Measurements from ENCODE around the gene PNPLA2. TPM values are rescaled to one million over a fixed set of nuclear protein-coding genes. Genes with fewer than 3 reads are reported as not detected.

PNPLA2 gene
- total RNA-seq, 2 donors from 2014 or later: 61.8 to 115 TPM

DNA sequence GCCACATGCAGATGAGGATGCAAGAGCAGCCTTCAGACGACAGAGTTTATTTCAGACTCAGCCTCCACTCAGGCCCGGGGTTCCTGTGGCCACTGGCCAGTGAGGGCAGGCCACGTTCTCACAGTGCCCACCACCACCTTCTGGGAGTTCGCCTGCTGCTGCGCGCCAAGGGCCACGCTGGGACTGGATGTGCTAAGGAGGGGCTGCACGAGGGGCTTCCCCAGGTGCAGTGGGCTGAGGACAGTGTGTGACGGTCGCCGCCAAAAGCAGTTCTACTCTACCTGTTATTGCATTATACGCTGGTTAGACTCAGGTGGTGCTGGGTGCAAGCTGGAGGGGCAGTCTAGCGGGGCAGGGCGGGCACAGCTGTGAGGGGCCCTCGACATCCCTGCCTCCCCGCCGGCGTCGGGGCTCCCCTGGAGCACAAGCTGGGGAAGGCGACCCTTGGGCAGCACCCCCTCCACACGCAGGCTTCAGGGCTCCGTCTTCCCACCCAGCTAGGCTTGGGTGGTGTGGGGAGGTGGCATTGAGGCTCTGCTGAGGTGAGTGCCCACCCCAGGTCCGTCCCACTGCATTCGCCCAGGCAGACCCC, 31.5 kb upstream of the PNPLA2 start:
- WGBS: 88% methylated on average over 21 of the region's 24 CpGs

DNA sequence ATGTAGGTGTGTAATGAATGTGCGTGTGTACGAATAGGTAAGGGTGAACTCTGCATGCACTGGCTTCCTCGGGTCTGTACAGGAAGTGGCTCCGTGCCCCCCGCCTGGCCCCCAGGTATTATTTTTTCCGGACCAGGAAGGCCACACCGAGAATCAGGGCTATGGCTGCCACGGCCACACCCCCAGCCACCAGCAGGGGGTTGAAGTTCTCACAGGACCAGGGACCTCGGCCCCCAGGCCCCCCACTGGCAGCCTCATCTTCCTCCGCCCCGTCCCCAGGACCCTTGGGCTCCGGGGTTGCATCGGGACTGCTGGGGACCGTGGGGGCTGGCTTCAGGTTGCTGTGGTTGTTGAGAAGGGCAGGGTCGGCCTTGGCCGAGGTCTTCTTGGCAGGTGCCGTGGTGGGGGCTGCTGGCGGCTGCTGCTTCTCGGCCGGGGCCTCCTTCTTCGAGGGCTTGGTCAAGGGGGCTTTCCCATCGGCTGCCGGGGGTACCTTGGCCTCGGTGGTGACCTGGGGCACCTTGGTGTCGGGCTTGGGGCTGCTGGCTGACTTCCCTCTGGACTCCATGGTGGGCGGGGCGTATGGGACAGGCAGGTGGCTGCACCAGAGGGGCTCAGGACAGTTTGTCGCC, 30.6 kb upstream of the PNPLA2 start:
- Histone ChIP-seq H3K27me3 (replicated peaks; ENCODE audit: insufficient read depth) (no peaks in the 10 kb centered on the region), H3K9me3 (no peaks in the 10 kb centered on the region), H3K27ac (no peak overlapping the region), H3K4me1 (replicated peaks) (no peaks in the 10 kb centered on the region), H3K36me3 (no peaks in the 10 kb centered on the region), H3K4me3 (no peak overlapping the region)
- intact Hi-C loops (cut with DNase I): loop anchor here (10.0 kb wide), 1 partner anchor 123 kb away; no protein-coding TSS in a partner anchor
- no peak for TF ChIP-seq POLR2A (IDR thresholded peaks at IDR 0.05)
- TF ChIP-seq POLR2AphosphoS5 (IDR thresholded peaks at IDR 0.05): no peak
- TF ChIP-seq, protein P1, sequence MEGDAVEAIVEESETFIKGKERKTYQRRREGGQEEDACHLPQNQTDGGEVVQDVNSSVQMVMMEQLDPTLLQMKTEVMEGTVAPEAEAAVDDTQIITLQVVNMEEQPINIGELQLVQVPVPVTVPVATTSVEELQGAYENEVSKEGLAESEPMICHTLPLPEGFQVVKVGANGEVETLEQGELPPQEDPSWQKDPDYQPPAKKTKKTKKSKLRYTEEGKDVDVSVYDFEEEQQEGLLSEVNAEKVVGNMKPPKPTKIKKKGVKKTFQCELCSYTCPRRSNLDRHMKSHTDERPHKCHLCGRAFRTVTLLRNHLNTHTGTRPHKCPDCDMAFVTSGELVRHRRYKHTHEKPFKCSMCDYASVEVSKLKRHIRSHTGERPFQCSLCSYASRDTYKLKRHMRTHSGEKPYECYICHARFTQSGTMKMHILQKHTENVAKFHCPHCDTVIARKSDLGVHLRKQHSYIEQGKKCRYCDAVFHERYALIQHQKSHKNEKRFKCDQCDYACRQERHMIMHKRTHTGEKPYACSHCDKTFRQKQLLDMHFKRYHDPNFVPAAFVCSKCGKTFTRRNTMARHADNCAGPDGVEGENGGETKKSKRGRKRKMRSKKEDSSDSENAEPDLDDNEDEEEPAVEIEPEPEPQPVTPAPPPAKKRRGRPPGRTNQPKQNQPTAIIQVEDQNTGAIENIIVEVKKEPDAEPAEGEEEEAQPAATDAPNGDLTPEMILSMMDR (IDR thresholded peaks at IDR 0.05): no peak
- DNase-seq (ENCODE audit: low spot score): no peak
- 64% methylated on average over 28 of the region's 28 CpGs for WGBS

More for the DNA sequence above, 31.5 kb upstream of the PNPLA2 start:
- Histone ChIP-seq H3K4me1 (replicated peaks) (no peaks in the 10 kb centered on the region), H3K27ac (no peak overlapping the region), H3K36me3 (no peaks in the 10 kb centered on the region), H3K27me3 (replicated peaks; ENCODE audit: insufficient read depth) (no peaks in the 10 kb centered on the region), H3K9me3 (no peaks in the 10 kb centered on the region), H3K4me3 (no peak overlapping the region)
- TF ChIP-seq POLR2A (IDR thresholded peaks at IDR 0.05): no peak
- no peak for TF ChIP-seq POLR2AphosphoS5 (IDR thresholded peaks at IDR 0.05)
- TF ChIP-seq, protein P1 (IDR thresholded peaks at IDR 0.05): no peak
- intact Hi-C loops (cut with DNase I): loop anchor here (10.0 kb wide), 1 partner anchor 122 kb away; no protein-coding TSS in a partner anchor
- no peak for DNase-seq (ENCODE audit: low spot score)

DNA sequence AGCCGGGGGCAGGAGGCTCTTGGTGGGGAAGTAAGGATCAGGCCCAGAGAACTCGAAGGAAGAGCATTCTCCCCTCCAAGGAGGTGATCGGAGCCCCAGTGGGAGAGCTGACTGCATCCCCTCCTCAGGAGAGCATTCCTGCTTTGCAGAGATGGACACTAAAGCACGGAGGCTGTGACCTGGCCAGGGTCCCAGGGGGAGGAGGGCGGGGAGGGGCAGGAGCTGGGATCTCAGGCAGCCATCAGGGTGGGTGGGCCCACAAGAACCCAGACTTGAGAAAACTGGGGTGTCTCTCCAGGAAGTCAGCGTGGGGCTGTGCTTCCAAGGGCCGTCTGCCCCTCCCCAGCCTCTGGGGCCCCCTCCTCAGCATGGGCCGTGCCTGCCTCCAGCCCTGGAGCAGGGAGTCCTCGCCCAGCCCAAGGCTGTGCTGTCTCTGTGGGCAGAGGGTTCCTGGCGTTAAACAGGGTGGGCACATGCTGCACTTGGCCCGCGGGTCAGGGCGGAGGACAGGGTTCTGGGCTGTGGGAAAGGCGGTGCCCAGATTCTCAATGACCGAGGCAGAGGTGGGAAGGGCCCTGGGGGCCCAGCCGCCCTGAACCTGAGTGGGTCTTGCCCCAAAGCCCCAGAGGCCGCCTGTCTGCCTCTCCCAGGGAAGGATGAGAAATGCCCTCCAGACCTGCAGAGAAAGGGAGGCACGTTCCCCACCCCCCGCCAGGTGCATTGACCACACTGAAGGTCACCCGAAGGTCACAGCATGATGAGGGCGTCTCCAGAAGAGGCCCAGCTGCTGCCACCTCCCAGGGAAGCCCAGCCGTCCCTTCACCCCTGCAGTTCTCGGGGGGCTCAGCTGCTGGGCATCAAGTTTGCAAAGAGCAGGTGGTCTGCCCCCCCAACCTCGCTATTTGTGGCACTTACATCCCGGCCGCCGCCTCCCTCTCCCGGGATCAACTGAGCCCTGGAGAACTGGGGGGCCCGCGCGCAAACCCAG, 29.5 kb upstream of the PNPLA2 start:
- Histone ChIP-seq H3K4me3 (no peak overlapping the region), H3K36me3 (no peaks in the 10 kb centered on the region), H3K9me3 (no peaks in the 10 kb centered on the region), H3K27me3 (replicated peaks; ENCODE audit: insufficient read depth) (no peaks in the 10 kb centered on the region), H3K27ac (no peak overlapping the region), H3K4me1 (replicated peaks) (no peaks in the 10 kb centered on the region)
- no peak for DNase-seq (ENCODE audit: low spot score)
- intact Hi-C loops (cut with DNase I): loop anchor here (10.0 kb wide), 1 partner anchor 124 kb away; no protein-coding TSS in a partner anchor
- 31% methylated on average over 17 of the region's 31 CpGs for WGBS
- TF ChIP-seq POLR2A (IDR thresholded peaks at IDR 0.05) (no peak), POLR2AphosphoS5 (IDR thresholded peaks at IDR 0.05) (no peak)
- TF ChIP-seq, protein P1 (IDR thresholded peaks at IDR 0.05): no peak

DNA sequence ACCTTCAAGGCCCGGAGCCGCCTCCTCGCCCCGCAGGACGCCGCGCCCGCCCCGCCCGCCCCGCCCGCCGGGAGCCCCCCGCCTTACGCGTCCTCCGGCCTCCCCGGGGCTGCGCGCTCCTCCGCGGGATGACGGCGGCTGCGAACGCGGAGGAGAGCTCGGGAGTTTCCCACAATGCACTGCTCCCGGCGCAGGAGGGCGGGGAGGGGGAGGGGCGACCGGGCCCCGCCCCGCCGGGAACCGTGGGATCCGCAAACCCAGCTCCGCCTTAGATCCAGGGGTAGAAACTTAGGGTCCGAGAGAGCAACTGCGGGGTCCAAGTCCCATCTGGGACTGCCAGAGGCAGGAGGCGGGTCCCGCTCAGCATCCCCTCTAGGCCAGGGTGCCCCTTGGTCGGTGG, 28.8 kb upstream of the PNPLA2 start, which contains the start of gene CEND1:
CEND1 (minus strand) TSS at position 148 of the 400 bp plus-strand sequence. CDS start 1,514 bp downstream, outside the sequence.
- H3K4me3 ChIP-seq: no peak within 1 kb of the TSS
- TF ChIP-seq, protein P1 (IDR thresholded peaks at IDR 0.05): no peak
- no peak for TF ChIP-seq POLR2AphosphoS5 (IDR thresholded peaks at IDR 0.05)
- TF ChIP-seq POLR2A (IDR thresholded peaks at IDR 0.05): no peak
- DNase-seq (ENCODE audit: low spot score): no peak

More for the DNA sequence above, 28.8 kb upstream of the PNPLA2 start, which contains the start of gene CEND1:
- no peaks in the 10 kb centered on the region for H3K9me3 ChIP-seq
- no peaks in the 10 kb centered on the region for H3K36me3 ChIP-seq
- H3K27ac ChIP-seq: no peak within 1 kb of the TSS
- WGBS: 7% methylated on average over 25 of the region's 44 CpGs
- no peaks in the 10 kb centered on the region for H3K4me1 ChIP-seq (replicated peaks)
- H3K27me3 ChIP-seq (replicated peaks; ENCODE audit: insufficient read depth): no peaks in the 10 kb centered on the region
- intact Hi-C loops (cut with DNase I): loop anchor here (10.0 kb wide), 1 partner anchor 125 kb away; no protein-coding TSS in a partner anchor
